ENCODE data around the gene GRM7.
"Not testable (repeated sequence)": the region's sequence is repeated elsewhere in the genome, so short reads cannot be mapped to it uniquely, and the experiment has no call there.

GRM7 gene

DNA sequence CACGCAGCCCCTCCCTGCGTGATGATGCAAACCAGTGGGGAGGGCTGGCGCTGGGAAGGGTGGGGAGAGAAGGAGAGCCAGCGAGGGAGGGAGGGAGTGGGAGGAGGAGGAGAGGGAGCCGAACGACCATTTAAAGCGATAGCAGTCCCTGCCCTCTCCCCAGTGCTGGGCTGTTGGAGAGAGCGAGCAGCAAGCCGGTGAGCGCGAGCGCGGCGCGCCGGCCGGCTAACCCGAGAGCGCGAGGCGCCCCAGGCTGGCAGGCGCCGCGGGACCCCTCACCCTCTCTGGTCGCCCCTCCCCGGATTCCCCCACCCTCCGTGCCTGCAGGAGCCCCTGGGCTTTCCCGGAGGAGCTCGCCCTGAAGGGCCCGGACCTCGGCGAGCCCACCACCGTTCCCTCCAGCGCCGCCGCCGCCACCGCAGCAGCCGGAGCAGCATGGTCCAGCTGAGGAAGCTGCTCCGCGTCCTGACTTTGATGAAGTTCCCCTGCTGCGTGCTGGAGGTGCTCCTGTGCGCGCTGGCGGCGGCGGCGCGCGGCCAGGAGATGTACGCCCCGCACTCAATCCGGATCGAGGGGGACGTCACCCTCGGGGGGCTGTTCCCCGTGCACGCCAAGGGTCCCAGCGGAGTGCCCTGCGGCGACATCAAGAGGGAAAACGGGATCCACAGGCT lies at the start of gene GRM7:
Gene GRM7 (plus strand): TSS at position 162 of the 671 bp plus-strand sequence.
- DNase-seq (ENCODE audit: low read depth), result no peak

DNA sequence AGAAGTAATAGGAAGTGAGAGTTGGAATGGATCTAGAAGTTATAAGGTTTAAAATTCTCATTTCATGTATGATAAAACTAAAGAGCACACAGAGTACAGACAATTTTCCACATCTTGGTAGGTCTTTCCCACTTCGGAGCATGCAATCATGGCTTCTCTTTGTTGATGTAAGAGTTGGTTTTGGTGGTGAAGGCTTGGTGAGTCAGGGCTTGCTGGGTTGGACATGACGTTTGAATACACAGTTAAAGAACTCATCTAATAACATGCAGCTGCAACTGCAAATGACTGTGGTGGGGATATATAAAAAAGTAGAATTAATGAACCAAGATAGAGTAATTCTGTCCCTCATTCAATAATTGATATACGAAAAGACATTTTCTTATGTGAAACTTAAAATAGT lies 39.5 kb upstream of the GRM7 start:
- DNase-seq (ENCODE audit: low read depth), result no peak

GRCh38 chr3:6825524-6825923 lies 35.4 kb upstream of the GRM7 start:
- no peak for DNase-seq (ENCODE audit: low read depth)

GRCh38 chr3:6827453-6827852 lies 33.5 kb upstream of the GRM7 start:
- no peak for DNase-seq (ENCODE audit: low read depth)

GRCh38 chr3:6844723-6845122 lies 16.2 kb upstream of the GRM7 start:
- no peak for DNase-seq (ENCODE audit: low read depth)

GRCh38 chr3:6854184-6854583 lies 6.7 kb upstream of the GRM7 start:
- no peak for DNase-seq (ENCODE audit: low read depth)

GRCh38 chr3:6857510-6857909 lies 3.4 kb upstream of the GRM7 start:
- DNase-seq (ENCODE audit: low read depth), result no peak

GRCh38 chr3:6860149-6860953 lies 564 bp upstream of the GRM7 start:
- DNase-seq (ENCODE audit: low read depth), result no peak

DNA sequence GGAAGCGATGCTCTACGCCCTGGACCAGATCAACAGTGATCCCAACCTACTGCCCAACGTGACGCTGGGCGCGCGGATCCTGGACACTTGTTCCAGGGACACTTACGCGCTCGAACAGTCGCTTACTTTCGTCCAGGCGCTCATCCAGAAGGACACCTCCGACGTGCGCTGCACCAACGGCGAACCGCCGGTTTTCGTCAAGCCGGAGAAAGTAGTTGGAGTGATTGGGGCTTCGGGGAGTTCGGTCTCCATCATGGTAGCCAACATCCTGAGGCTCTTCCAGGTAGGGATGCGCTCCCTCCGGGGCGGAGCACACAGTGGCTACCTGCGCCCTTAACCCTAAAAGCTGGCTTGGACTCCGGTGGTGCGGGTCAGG lies 698 bp downstream of the GRM7 start:
- no peak for DNase-seq (ENCODE audit: low read depth)

- no peak for DNase-seq (ENCODE audit: low read depth)
Measured at GRCh38 chr3:6862041-6862879, 1.3 kb downstream of the GRM7 start.

- DNase-seq (ENCODE audit: low read depth), result no peak
Measured at GRCh38 chr3:6862880-6863195, 1.9 kb downstream of the GRM7 start.

- DNase-seq (ENCODE audit: low read depth), result no peak
Measured at GRCh38 chr3:6867269-6867668, 6.4 kb downstream of the GRM7 start.

DNA sequence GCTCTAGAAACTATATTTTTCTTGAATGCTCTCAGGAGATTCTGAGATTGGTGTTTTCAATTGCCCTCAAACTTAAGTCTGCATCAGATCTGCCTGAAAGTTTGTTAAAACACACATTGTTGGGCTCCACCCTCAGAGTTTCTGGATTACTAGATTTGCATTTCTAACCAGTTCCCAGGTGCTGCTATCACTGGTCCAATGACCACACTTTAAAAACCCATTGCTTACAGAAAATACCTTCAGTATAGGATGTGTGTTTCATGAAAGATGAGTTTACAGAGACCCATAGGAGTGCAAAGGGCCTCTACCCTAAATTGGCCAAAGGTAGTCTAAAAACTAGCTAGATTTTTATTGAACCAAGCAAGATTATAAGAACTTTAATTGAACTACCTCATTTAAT lies 17.8 kb downstream of the GRM7 start:
- DNase-seq (ENCODE audit: low read depth), result no peak

DNA sequence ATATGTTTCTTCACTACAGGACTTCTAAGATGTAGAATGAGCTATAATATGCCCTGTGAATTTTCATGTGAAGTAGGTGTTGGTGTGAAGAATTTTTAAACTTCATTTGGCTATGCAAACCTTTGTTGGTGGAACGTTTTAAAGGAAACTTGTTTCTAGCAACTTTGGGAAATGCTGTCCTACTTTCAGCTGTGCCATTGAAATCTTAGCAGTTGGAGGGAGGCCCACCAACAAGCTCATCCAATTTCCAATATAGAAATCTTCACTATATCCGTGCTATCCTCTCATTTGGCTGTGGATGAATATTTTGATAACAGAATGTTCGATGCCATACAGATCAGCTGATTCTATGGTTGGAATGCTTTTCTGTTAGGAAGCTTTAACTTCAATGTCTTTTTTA lies 51.3 kb downstream of the GRM7 start:
- DNase-seq (ENCODE audit: low read depth), result no peak

DNA sequence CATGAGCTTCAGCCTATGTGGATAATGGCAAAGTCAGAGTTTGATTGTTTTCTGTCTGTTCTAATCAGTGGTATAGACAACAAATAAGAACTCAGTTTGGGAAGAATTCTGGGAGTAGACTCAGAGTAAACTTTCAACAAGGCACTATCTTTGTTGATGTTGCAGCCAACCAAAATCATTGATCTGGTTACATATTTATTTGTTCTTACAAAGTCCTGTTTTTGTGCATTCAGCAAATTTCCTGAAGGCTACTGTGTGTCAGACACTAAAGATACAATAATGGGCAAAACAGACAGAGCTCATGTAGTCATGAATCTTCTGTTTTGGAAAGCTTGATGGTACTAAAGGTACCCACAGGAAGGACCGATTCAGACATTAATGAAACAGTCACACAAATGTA lies 55.0 kb downstream of the GRM7 start:
- DNase-seq (ENCODE audit: low read depth), result no peak

DNA sequence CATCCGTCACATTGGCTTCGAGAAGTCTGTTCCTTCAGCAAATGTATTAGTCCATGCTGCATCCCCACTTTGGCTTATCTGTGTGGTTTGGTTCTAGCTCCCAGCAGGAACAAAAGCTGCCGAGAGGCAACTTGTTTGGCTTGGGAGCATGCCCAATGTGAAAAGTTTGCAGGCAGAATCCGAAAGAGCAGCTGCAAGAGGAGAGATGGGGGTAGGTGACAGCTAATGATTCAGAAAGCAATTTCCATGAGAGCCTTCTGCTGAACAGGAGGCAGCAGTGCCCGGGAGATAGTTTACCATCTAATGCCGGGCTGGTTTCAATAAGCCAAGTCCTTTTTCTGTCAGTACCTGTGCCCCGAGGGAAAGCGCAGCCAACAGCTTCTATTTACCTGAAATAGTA lies 60.2 kb downstream of the GRM7 start:
- no peak for DNase-seq (ENCODE audit: low read depth)

DNA sequence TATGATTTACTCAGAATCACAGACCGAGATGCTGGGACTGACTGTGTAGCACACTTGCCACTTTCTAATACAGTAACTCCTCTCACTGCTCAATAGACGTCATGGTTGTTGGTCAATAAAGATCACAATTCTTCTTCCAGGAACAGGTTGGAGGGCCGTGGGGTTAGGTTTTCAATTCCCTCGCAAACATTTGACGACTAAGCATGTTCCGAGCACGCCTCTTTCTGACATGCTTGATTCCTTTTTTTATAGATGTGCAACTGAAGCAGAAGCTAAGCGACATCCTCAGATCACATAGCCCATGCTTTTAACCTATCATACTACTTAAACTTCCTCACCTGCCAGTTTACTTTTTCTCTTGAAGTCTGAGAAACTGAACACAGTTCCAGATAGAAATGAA lies 61.0 kb downstream of the GRM7 start:
- DNase-seq (ENCODE audit: low read depth), result no peak

GRCh38 chr3:6928064-6928463 lies 67.1 kb downstream of the GRM7 start:
- no peak for DNase-seq (ENCODE audit: low read depth)

GRCh38 chr3:6929918-6930317 lies 69.0 kb downstream of the GRM7 start:
- no peak for DNase-seq (ENCODE audit: low read depth)

GRCh38 chr3:6935418-6935817 lies 74.5 kb downstream of the GRM7 start:
- DNase-seq (ENCODE audit: low read depth), result not testable (repeated sequence)

GRCh38 chr3:6935970-6936369 lies 75.1 kb downstream of the GRM7 start:
- no peak for DNase-seq (ENCODE audit: low read depth)

DNA sequence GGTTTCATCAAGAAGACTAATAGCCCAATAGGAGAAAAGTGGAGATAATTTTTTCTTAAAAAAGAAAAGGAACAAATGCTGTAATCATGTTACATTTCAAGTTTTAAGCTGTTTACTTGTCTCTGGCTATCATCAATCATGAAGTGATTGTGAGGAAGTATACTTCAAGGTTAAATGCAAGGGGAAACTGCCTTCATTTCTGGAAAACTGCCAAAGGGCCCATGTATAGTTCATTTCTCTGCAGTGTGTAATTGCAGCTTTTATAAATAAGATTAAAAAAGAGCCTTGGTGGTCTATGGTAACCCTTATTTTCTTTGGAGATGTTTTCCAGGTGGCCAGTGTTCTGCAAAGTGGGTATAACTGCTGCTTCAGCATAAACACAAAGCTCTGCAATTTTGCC lies 101.9 kb downstream of the GRM7 start:
- DNase-seq (ENCODE audit: low read depth), result no peak

GRCh38 chr3:6965881-6966280 lies 105.0 kb downstream of the GRM7 start:
- DNase-seq (ENCODE audit: low read depth), result no peak
